ENCODE results near the gene CSRP1. TPM values are rescaled to one million over a fixed set of nuclear protein-coding genes. Genes with fewer than 3 reads are reported as not detected.
"Not testable (repeated sequence)": the region's sequence is repeated elsewhere in the genome, so short reads cannot be mapped to it uniquely, and the experiment has no call there.

The CSRP1 gene
- total RNA-seq, 6 experiments from 2014 or later: 540 to 614 (median 577) TPM

DNA sequence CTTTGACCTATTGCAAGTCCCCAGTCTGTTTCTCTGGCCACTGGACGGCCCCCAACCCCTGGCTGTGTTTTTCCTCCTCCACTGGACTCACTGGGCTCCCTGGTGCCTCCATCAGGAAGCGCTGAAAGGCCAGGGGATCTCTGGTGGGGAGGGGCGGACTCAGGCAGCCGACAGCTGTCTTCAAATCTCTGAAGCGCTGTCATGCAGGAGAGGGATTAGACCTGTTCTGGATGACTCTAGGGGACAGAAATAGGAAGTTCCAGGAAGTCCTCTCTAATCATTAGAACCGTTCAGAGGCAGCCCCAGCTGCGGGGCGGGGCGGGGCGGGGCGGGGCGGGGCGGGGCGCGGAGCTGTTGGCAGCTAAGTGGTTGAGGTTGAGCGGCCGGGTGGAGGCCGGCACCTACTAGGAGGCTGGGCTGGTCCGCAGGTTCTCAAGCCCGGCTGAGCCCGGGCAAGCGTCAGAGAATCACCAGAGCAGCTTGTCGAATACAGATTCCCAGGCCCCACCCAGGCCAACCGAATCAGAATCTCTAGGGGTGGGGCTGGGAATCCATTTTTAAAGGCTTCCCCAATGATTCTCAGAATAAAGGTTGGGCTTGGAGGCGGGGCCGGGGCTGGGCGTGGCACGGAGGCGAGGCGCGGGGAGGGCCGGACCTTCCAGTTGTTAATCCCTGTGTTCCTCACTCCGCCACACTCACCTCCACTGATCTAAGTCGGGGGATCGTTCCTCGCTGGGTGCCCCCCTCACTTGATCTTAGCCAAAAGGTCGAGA, 26.5 kb downstream of the CSRP1 start:
- Mint-ChIP-seq H3K4me1 (ENCODE audit: low read depth) (peaks cover 60% of the 10 kb centered on the region), H3K27me3 (ENCODE audit: insufficient read depth) (peaks cover 24% of the 10 kb centered on the region), H3K36me3 (ENCODE audit: low read depth) (peaks cover 14% of the 10 kb centered on the region; the same call in 1 of the 2 replicates), H3K4me3 (peak overlapping the region; percentile 80), H3K27ac (peak overlapping the region; percentile 67), H3K9me3 (no peaks in the 10 kb centered on the region; the same call in 1 of the 2 replicates)
- DNase-seq: peak; percentile 76
- no peak for TF ChIP-seq CTCF (IDR thresholded peaks at IDR 0.05)

DNA sequence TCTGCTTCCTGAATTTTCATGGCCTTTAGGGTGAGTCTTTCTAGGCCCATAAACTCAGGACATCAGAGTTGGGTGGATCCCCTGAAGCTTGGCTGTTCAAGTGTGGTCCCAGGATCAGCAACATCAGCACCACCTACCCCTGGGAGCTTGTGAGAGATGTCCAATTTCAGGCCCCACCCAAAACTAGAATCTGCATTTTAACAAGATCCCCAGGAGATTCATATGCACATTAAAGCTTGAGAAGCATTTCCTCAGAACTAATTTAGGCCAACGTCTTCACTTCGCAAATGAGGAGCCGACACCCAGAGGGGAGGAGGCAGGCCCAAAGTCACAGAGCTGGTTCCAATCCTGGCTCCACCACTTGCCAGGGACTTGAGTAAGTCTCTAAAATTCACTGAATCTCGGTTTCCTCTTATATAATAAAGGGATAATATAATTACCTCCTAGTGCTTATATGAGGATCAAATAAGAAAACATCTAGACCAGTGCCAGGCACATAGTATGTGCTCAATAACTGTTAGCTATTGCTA, 27.7 kb downstream of the CSRP1 start:
- TF ChIP-seq CTCF (IDR thresholded peaks at IDR 0.05): no peak
- Mint-ChIP-seq H3K9me3 (no peaks in the 10 kb centered on the region; the same call in 1 of the 2 replicates), H3K4me3 (no peak overlapping the region; the same call in 1 of the 2 replicates), H3K27me3 (ENCODE audit: insufficient read depth) (peaks cover 24% of the 10 kb centered on the region), H3K36me3 (ENCODE audit: low read depth) (peaks cover 7% of the 10 kb centered on the region; the same call in 1 of the 2 replicates), H3K27ac (0 out of 2 replicates have a peak overlapping the region, but pooled peaks have one; percentile 9), H3K4me1 (ENCODE audit: low read depth) (peaks cover 68% of the 10 kb centered on the region)
- DNase-seq: no peak

- not testable (repeated sequence) for H3K27ac Mint-ChIP-seq; H3K9me3 Mint-ChIP-seq; DNase-seq; H3K4me3 Mint-ChIP-seq; H3K36me3 Mint-ChIP-seq (ENCODE audit: low read depth)
- Mint-ChIP-seq H3K27me3 (ENCODE audit: insufficient read depth) (peaks cover 24% of the 10 kb centered on the region), H3K4me1 (ENCODE audit: low read depth) (peaks cover 68% of the 10 kb centered on the region)
Measured at GRCh38 chr1:201478666-201479065, 28.3 kb downstream of the CSRP1 start.

- Mint-ChIP-seq H3K9me3 (no peaks in the 10 kb centered on the region), H3K4me1 (ENCODE audit: low read depth) (peaks cover 68% of the 10 kb centered on the region), H3K4me3 (no peak overlapping the region), H3K36me3 (ENCODE audit: low read depth) (no peaks in the 10 kb centered on the region), H3K27me3 (ENCODE audit: insufficient read depth) (peaks cover 15% of the 10 kb centered on the region), H3K27ac (no peak overlapping the region; the same call in 1 of the 2 replicates)
- TF ChIP-seq CTCF (IDR thresholded peaks at IDR 0.05): no peak
- DNase-seq: no peak
Measured at GRCh38 chr1:201476670-201477344, 30.1 kb downstream of the CSRP1 start.

DNA sequence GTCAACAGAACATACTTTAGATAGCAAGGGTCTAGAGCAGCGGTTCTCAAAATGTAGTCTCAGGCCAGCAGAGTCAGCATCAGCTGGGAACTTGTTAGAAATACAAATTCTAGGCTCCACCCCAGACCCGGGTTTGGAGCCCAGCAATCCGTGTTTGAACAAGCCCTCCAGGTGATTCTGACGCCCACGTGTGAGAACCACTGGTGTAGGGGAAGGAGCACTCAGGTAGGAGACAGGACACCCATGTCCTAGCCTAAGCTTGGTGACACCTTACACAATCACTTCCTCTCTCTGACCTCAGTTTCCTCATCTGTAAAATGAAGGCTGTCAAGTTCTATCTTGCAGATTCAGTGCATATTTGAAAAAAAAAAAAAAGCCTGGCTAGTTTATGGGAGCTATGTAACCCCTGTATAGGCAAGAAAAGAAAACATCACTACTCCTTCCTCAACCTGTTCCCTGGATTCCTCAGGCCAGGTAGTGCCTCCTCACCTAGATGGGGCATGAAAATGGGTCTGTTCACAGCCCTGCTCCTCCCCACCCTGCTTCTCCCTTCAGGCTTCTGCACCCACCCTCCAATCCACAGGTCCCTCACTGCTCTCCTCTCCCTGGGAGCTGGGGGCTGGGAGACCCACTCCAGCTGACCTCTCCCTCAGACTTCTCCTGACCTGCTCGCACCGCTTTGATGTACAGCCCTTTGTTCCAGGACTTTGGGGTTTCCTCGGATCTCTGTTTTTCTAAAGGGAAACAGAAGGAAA, 30.8 kb downstream of the CSRP1 start:
- DNase-seq: no peak
- Mint-ChIP-seq H3K27ac (no peak overlapping the region; the same call in 1 of the 2 replicates), H3K36me3 (ENCODE audit: low read depth) (no peaks in the 10 kb centered on the region), H3K4me3 (no peak overlapping the region), H3K4me1 (ENCODE audit: low read depth) (peaks cover 68% of the 10 kb centered on the region), H3K9me3 (no peaks in the 10 kb centered on the region), H3K27me3 (ENCODE audit: insufficient read depth) (peaks cover 8% of the 10 kb centered on the region)
- no peak for TF ChIP-seq CTCF (IDR thresholded peaks at IDR 0.05)
